ENCODE results near the gene PPP1R1B.

DNA sequence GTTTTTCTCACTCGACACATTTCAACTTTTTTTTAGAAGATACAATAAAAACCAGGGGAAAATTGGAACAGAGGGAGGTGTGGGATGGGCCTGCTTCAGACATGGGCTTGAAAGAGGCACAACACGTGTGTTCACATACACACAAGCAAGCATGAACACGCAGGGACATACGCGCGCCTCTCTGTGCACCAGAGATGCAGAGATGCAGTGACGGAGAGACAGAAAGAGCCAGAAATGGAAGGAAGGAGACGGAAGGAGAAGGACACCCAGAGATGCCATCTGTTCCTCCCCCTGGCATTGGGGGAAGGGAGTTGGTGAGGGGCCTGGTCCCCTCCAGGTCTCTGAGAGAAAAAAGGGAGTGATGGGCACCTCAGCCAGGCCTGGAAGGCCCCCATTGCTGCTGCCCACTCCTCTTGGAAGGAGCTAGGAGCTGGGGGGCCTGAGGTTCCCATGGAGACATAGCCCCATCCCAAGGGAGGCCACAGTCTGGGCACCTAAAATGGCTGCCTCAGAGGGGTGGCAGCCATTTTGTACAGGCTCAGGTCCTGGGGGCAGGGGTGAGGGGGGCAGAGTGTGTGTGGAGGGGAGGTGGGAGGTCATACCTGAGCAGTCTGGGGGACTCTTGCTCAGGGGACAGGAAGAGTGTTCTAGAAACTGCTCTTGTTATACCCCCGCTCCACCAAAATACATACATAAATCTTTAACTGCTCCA, 15.2 kb upstream of the PPP1R1B start:
- TF ChIP-seq CTCF (IDR thresholded peaks at IDR 0.05) (no peak), POLR2A (IDR thresholded peaks at IDR 0.05) (no peak)

All from vagina (tissue), 2 donors.